Liver (tissue), 3 donors: ENCODE data around the gene GRAP2.

Experiments used
- CTCF ChIP-seq: fragments of 150-350 bp; IDR thresholded peaks from 2 replicates; pipeline ENCODE4 v1.5.1; 2017; ENCODE audit warnings: improper control_type of control experiment, low read depth, low read length; ENCODE audit not compliant: missing input control
- EGR1 ChIP-seq, 2 donors: IDR thresholded peaks; 2 replicates each; pipeline ENCODE4 v1.6.1; 2016 to 2018; ENCODE audit warnings: antibody characterized with exemption in 2 of 2, low read depth in 2 of 2
- SP1 ChIP-seq: IDR thresholded peaks from 2 replicates; pipeline ENCODE4 v1.6.1; 2018; ENCODE audit warnings: antibody characterized with exemption, mild to moderate bottlenecking
- ZBTB33 ChIP-seq: IDR thresholded peaks from 2 replicates; pipeline ENCODE4 v1.6.1; 2016; ENCODE audit warnings: antibody characterized with exemption
- donor health status: healthy.
- donor health status: healthy.

- TF ChIP-seq ZBTB33 (no peak), CTCF (no peak), EGR1 (IDR thresholded peaks at IDR 0.05; ENCODE audit: low read depth in 2 of 2) (no peak), SP1 (no peak)
Observed at GRCh38 chr22:39984006-39984405, 83.1 kb downstream of the GRAP2 start.
